Stromal cell of bone marrow (primary cell): ENCODE data around the gene MAML3.
"Not testable (repeated sequence)": the region's sequence is repeated elsewhere in the genome, so short reads cannot be mapped to it uniquely, and the experiment has no call there.

Experiments
- DNase-seq: peaks from one replicate; pipeline ENCODE4 v3.0.0-alpha.2; 2012; ENCODE audit warnings: low read depth

The MAML3 gene

DNA sequence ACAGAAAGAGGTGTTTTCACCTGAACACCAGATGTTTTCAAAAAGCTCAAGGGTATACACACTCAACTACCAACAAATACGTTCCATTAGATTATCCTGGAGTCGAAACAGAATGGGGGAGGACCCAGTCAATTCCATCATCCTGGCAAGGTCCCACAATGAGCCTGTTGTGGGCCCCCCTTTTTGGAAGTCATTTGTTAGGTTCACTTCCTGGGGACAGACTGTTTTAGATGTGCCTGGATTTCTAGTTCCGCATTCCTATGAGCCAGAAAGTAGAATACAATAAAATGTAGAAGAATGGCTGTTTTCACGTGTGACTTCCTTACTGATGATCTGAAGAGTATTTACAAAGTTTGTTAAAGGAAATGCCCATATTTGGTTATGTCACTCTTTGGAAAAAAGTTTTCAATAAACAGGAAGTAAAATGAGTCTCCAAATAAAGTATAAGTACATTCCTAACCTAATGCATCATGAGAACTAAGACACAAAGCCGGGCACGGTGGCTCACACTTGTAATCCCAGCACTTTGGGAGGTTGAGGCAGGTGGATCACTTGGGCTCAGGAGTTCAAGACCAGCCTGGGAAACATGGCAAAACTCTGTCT is 192.5 kb downstream of the MAML3 start:
- no peak for DNase-seq

DNA sequence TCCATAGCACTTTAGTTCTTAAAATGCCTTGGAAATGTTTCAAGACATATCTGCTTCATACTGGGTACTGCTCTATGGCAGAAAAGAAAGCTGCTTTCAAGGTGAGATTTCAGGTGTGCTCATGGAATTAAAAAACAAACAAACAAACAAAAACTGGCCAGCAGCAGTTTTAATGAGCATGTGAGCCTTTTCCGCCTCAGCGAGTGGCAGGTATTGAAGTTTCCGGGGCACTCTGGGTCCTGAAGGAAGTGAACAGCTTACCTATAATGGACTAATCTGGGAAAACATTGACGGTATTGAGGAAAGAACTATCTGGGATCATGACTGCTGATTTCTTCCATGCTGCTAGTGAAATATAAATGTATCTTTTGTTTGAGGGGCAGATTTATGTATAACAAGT is 194.6 kb downstream of the MAML3 start:
- DNase-seq = no peak

DNA sequence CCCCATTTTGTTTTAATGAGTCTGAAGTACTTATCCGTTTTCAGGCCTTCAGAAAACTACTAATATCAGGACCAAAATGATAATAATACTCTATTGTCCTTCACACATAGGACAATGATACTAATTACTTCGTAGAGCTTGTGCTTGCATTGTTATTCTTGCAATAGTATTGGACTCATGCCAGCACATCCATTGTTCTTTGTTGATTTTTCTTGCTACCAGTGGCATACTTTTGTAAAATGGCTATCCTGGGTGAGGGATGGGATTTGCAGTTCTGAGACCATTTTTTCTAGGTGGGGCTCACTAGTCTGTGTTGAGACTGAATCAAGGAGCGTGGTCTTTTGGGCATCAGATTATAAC is 195.3 kb downstream of the MAML3 start:
- no peak for DNase-seq

DNA sequence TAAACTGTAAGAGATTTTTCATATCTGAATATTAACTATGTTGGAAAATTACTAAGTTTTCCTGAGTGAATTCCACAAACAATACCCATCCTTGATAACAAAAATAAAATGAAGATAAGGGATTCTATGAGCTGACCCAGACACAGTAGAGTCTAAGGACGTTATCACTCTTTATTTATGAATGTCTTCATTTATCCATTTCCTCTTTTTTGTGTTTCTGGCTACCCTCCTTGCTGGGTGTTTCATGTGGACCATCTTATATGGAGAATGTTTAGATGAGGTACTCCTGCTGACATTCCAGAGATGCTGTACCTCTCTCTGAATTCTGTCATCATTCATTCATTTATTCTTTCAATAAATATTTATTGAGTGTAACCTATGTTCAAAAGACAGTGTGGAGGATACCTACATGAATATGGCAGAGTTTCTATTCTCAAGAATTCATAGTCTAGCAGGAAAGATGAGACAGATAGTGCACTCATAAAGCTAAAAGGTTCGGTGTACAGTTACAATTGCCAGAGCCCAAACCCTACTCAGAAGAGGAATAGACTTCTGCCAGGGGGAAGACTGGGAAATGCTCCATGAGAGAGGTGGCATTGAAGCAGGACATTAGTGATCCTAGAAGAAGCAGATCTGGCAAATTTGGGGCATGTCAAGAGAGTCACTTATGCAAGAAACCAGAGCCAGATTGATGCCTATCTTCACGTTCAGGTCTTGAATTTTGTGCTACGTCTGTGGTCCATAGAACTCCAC is 195.8 kb downstream of the MAML3 start:
- DNase-seq = no peak

DNA sequence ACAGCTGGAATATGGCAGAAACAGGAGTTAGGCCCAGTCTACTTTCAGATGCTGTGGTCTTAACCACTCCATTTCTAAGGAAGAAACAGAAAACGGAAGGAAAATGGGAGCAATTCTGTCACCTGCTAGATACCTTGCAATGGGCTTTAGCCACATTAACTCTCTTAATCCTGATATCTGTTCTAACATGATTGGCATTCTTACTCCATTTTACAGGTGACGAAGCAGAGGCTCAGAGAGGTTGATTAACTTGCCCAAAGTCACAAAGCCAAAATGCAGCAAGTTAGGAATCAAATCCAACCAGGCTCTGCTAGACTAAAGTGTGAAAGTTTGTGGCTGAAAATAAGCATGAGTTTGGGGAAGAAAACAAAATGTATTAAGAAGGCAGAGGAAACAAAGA is 196.9 kb downstream of the MAML3 start:
- no peak for DNase-seq

DNA sequence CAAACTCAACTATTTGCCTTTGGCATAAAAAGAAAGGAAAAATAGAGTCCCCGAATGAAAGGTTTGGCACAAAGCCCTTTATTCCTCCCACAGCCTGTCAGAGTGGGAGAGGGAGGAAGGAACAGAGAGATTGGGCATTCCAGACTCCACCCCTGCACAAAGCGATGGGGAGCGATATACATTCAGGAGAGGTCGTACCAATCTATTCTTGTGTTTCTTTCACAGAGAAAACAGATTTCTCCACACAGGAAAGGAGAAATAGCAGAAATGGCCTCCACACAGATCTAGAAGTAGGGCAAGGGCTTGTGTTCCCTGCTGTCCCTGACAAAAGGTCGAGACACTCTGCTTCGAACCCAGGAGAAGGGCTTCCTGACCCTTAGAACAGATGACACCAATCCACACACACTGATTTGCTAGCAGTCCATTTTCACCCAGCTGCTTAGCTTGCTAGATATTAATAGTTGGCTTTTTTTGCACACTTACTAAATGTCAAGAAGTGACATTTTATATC is 197.4 kb downstream of the MAML3 start:
- no peak for DNase-seq

DNA sequence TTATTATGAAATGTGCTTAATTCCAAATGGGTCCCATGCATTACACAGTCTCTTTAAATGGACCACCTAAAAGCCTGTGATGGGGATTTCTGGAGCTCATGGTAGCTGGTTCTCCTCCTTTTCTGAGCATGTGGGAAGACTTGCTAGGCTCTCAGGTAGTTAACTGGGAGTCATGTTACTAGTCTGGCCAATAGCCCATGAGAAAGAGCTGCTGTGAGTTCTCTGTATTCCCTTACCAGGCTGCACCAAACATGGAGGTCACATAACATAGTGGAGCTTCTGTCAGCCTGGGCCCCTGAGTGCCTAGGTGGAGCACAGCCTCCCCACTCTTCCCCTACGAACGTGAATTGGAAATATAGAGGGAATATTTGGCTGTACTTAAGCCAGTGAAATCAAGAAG is 198.4 kb downstream of the MAML3 start:
- DNase-seq = no peak

DNA sequence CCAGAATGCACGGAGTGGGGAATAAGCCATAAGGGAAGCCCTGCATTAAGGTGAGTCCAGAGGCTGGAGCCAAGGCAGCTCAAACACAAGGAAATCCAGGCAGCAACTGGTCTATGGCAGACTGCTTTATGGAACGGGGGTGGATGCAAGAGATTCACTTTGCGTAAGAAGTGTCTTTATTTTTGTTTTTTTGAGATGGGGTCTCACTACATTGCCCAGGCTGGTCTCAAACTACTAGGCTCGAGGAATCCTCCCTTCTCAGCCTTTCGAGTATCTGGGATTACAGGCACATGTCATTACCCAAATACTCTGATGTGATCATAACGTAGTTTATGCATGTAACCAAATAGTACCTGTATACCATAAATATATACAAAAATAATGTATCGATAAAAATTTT is 199.5 kb downstream of the MAML3 start:
- DNase-seq = no peak

DNA sequence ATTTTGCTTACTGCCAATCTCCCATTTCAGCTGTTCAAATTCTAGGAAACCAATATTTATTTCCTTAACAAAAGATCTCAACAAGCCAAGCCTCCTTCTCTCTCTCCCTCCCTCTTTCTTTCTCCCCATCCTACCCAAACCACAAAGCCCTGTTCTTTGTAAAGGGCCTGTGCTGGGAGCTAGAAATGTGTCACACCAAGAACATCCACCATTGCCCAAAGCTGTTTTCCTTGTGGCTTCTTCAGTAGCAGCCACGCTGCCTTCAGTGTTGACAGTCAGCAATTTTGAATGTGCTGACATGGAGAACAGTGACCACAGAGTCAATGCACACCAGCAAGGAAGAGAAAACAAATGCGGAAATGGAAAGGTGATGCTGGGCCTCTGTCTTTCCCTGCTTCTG is 203.0 kb downstream of the MAML3 start:
- peak; percentile 23 for DNase-seq

DNA sequence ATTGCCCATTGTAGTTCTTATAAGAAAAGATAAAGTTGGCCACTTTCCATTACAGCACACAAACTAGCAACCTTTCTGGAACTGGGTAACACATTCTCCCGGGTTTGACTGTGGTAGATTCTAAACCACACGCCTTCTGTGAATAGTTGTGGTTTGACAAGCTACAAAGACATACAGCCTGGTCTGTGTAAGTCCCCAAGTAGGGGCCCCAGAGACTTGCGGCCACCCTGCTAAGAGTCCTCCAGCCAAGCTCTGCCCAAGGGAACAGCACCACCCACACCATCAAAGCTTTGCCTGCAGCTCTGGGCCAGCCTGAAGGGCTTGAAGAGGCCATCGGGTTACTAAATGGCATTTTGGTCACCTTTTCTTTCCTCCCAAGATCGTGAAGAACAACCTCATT is 203.4 kb downstream of the MAML3 start:
- no peak for DNase-seq

DNA sequence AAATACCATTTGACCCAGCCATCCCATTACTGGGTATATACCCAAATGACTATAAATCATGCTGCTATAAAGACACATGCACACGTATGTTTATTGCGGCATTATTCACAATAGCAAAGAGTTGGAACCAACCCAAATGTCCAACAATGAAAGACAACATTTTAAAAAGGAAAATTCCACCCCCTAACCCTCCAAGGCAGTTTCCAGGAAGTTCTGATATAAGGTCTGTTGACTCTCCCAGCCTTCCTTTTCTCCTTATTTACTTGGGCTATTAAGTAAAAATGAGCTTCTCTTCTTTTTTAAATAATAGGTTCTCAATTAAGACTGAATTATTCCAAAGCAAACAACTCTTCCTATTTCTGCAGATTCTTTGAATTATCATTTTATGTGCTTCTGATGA is 209.1 kb downstream of the MAML3 start:
- DNase-seq = not testable (repeated sequence)

DNA sequence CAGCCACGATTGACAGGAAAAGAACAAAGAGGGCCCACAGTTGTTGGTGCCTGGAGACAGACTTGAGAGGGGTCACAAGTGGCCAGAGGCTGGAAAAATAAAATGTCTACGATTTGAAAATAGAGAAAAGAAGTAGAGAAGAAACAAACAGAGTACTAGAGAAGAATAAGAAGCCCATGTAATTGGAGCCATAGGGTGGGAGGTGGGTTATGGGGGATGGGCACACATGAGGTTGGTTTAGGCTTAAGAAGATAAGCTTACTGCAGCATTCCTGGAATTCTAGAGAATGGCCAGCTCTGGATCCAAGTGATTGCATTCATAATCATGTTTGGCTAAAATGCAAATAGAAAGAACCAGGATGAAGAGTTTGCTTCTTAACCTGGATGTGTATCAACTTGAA is 210.7 kb downstream of the MAML3 start:
- DNase-seq = no peak

DNA sequence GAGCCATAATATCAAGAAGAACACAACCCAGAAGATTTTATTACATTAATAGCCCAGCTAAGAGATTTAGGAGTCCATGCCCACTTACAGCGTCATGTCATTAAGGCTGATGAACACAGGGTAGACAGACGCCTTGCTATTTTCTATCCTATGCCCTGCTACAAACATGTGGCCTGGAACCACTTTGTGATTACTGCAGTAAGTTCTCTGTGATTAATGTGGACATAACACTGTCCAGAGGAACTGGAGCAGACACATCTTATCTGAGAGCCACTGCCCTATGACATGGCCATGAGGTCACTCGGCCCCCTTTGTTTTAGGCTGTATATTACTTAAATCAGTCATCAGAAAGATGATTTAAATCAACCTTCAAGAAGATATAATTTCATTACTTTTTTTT is 211.7 kb downstream of the MAML3 start:
- DNase-seq = no peak

DNA sequence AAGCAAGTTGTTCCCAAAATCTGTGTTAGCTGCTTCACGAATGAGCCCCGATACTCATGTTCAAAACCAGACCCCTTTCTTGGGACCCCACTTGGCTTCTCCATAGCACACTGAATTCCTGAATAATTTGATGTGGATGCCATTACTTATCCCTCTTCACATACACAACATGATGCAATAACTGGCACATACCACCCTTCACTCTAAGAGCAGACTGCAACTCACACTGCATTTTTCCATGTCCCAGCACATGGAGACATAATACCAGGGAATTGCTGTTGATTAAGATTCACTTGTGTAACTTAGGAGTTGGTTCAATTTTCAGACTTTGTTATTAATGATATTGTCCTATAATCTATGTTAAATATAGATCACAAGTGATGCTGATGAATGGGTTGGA is 213.4 kb downstream of the MAML3 start:
- DNase-seq = no peak

DNA sequence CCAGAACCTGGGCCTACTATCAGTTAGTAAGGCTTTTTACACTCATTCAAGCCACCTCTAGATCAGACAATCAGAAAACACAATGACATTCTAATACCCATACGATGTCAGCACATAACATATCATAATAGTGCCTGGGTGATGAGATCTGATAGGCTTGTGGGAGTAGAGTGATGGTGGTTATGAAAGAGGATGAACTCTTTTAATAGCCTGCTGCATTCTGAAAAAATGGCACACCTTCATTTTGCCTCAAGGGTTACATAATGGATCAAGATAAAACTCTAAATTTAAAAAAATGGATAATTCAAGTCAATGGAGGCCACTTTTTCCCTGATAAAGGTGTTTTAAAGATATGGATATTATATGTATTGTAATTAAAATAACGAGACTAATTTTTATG is 215.6 kb downstream of the MAML3 start:
- no peak for DNase-seq

DNA sequence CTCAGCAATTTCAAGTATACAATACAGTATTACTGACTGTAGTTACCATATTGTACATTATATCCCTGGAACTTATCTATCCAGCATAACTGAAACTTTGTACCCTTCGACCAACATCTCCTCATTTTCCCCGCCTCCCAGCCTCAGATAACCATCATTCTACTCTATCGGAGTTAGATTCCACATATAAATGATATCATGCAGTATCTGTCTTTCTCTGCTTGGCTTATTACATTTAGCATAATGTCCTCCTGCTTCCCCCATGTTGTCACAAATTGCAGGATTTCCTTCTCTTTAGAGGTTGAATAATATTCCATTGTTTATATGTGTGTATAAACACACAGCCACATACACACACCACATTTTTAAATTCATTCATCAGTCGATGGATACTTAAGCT is 218.1 kb downstream of the MAML3 start:
- DNase-seq = no peak

DNA sequence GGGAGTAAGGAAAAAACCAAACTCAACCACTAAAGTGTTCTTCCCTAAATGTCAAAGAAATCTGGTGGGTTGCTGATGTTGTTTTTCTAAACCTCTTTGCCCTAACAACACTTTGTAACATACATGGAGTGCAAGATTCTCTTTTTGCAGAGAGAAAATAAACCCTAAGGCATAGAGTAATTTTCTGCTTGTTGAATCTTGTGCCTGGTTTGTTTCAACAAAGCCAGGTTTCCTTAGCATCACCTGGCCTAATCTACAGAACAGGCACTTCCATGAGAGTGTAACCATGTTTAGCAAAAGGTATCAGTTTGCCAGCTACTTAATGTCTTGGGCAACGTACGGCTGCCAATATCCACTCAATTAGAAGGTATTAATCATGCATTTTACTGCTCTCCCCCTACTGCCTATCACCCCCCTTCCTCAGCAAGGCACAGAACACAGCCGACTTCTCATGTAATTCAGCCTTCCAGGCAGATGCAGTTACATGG is 219.2 kb downstream of the MAML3 start:
- DNase-seq = no peak

DNA sequence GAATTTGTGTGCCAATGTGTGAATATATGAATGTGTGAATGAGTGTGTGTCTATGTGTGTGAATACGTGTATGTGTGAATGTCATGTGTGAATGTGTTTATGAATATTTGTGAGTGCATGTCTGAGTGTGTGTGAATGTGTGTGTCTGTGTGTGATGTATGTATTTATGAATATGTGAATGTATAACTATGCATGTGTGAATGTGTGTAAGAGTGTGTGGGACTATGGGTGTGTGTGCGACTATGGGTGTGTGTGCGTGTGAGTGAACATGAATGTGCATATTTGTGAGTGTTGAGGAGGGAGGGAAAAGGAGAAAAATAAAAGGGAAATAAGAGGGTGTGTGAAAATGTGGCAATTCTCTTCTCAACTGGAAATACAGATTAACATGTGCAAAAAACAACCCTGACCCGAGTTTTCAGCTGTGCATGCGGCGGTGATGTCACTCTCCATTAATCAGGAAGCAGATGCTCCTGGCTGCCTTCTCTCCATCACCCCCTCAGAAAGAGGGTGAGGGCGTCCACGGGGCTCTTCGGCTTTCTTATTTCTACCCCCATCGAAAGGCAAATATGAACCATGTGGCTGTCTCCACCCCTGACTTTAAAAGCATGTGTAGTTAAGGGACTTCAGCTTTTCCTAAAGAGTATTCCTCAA is 219.8 kb downstream of the MAML3 start:
- DNase-seq = no peak

DNA sequence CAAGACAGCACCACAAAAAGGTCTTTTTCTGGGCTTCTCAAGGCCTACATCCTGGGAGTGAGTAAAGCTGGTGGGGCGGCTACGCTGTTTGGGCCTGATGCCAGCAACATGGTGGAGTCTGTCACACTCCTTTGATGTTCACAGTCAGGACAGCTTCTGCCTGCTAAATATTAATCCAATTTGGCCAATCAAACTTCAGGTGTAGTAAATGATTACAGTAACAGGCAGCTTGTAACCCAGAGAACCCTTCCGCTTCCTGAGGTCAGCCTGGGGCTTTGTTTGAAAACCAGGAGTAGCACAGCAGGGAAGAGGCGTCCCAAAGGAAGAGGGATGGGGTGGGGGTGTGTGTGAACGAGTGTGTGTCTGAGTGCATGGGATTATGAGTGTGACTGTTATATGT is 220.4 kb downstream of the MAML3 start:
- no peak for DNase-seq

DNA sequence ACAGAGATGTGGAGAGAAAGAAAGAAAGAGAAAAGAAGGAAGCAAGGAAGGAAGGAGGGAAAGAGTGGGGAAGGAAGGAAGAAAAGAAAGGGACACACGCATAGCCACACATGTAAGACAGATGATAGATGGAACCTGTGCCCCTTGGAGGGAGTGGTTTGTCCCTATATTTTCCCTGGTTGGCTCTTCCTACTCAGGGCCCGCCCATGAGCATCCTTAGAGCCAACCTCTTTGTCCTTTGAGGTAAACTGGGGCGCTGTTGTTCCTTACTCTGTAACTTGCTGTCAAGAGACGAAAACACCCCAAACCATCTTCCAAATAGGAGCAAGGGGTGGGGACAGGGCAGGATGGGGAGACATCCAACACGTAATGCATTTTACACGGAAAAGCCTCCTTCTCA is 220.9 kb downstream of the MAML3 start:
- DNase-seq = no peak

DNA sequence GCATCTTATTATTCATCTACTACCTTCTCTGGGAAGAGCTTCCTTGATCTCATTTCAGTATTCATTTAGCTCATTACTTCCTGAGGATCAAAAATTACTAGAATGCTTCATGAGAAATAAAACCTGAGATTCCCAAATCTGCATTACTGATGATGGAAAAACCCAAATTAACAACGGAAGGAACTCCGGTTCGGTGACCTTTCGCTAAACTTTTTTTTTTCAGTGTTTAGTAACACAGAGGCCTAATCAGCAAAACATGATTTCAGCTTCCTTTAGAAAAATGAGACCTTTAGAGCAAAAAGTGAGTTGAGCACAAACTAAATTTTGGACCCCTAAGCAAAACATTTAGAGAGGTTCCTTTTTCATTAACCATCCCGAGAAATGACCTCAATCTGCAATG is 229.2 kb downstream of the MAML3 start:
- no peak for DNase-seq

DNA sequence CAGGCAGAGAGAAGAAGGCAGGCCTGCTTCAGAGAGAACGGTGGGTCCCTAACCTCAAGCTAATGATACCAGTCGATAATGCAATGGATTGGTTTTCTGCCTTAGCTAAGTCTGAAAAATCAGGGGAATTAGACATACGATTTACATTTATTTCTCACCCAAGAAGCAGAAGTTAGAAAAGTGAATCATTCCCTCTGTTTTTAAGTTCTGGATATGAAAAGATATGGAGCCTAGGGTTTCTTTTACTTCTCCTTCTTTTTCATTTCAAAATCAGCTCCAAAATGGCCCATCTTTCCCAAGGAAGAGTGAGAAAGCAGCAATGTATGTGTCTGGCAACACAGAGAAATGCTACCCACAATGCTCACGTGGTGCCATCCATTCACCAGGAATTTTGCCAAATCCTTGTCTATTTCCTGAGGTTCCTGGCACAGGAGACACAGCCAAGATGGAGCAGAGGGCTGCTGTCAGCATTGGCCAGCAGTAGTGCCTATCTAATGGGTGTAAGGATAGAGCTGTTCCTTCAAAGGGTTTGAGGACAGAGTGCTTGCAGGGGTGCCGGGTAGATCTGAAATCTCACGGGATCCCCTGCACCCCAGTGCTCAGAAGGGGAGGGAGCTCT is 231.5 kb downstream of the MAML3 start:
- DNase-seq = peak; percentile 39
